Kidney tubule cell (primary cell): ENCODE measurements around the gene PSENEN.
A peak's percentile ranks its signal among the peaks of the same experiment; 100 is the strongest.
"Not testable (repeated sequence)": the region's sequence is repeated elsewhere in the genome, so short reads cannot be mapped to it uniquely, and the experiment has no call there.

Experiments
- DNase-seq: peaks from one replicate; pipeline ENCODE4 v3.0.0-alpha.2; 2018; ENCODE audit warnings: low spot score

The PSENEN gene

DNA sequence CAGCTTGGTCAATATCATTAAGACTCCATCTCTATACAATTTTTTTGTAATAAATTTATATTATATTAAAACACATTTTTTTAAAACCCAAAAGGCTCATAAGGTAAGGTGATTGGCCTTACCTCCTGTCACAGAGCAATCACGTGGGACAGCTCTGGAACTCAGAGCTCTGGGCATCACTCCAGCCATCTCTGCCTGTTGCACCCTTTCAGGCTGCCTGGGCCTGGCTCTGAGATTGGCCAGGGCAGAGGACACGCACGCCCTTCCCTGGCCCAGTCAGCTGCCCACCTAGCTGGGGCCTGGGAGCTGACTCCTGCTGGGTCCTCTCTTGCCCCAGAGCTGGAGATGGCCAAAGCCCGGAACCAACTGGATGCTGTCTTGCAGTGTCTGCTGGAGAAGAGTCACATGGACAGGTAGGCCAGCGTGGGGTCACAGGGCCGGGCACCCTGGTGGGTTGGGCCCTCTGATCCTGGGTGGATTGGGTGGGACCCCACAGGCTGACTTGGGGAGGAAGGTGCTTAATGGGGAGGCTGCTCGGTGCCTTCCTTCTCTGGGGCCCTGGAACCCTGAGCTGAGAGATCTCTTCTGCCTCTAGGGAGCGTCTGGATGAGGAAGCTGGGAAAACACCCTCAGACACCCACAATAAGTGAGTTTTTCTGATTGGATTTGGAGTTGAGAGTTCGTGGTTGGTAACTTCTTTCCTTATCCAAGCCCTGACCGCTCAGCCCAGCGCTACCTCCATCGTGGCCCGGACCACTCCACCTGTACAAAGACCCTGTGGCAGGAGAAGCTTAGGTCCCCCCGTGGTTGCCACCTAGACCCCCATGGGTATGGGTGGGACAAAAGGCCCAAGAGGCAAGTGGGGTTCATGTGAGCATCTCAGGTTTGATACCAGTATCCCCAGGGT, 6.6 kb downstream of the PSENEN start:
- no peak for DNase-seq

DNA sequence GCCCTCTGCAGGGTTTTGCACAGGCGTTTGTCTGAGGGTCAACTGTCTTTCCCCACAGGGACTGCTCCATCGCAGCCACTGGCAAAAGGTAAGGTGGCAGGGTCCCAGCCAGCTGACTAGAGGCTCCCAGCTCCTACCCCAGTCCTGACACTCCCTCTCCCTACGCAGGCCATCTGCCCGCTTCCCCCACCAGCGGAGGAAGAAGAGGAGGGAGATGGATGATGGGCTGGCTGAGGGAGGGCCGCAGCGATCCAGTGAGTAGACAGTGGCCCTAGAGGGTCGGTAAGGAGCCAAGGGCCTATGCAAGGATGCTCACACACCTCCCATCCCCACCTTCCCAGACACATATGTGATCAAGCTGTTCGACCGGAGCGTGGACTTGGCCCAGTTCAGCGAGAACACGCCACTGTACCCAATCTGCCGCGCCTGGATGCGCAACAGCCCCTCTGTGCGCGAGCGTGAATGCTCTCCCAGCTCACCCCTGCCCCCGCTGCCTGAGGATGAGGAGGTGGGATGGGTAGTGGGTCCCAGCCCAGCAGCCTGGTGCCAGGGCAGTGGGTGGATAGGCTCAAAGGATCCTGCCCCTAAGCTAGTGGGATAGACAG, 7.4 kb downstream of the PSENEN start:
- DNase-seq: no peak

DNA sequence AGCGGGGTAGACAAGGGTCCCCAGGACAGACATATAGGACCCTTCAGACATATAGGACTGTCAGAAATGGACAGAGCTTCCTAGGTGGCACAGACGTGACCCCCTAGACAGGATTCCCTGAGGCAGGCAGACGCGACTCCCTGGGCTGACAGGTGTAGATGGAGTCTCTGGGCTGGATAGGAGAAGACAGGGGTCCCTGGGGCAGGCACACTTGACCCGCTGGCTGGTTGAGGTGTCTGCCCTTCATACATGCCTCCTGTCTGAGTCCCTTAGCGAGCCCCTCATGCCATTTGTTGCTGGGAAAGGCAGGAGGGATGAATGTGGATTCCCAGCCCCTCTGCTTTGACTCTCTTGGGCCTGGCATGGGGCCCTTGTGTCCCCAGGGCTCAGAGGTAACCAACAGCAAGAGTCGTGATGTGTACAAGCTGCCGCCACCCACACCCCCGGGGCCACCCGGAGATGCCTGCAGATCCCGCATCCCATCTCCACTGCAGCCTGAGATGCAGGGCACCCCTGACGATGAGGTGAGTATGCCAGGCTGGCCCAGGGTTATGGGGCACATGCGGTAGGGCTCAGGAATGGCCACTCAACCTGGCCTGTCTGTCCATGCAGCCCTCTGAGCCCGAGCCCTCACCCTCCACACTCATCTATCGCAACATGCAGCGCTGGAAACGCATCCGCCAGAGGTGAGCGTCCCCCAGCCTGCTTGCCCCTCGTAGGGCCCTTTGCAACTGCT, 8.4 kb downstream of the PSENEN start:
- no peak for DNase-seq

DNA sequence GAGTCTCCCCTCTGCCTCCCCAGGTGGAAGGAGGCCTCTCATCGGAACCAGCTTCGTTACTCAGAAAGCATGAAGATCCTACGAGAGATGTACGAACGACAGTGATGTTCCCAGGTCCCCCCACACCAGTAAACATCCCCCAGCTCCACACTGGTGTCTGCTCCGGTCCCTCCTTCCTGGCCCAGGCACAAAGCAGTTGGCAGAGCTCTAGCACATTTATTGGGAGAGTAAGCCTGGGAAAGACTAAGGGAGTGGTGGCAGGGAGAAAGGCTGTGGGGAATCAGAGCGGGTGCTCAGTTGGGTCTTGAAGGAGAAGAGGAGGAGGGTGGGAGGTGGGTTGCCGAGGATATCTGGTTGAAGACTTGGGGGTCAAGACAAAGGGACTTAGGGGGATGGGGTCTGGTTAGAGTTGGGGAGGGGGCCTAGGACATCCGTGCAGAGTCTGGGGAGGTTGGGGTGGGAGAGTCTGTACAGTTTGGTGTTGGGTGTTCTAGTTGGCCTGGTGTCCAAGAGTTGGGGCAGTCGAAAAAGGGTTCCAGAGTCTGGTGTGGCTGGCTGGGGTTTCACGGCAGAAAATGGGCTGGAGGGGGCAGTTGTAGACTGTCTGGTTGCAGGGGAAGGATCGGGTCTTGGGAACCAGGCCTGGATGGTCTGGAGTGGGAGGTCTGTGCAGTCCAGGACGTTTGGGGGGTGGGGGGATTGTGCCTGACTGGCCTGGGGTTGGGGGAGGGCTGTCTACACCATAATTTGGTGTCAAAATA, 9.1 kb downstream of the PSENEN start:
- DNase-seq: no peak

DNA sequence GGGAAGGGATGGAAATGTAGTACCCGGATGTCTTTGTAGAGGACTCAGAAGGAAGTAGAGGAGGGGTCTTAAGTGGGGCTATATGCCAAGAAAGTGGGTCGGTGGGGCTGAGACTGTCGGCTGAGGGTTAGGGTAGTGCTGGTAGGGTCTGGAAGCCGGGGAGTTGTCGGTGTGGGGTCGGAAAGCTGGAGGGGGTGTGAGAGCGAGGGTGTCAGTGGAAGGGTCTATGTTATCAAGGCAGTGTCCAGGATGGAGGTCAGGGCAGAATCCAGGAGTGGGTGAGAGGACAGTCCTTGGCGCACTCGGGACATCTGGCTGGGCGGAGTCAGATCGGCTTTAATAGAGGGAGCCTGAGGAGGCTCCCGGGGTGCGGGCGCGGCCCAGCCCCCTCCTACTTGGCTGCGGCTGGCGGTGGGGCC, 9.7 kb downstream of the PSENEN start:
- DNase-seq: no peak

DNA sequence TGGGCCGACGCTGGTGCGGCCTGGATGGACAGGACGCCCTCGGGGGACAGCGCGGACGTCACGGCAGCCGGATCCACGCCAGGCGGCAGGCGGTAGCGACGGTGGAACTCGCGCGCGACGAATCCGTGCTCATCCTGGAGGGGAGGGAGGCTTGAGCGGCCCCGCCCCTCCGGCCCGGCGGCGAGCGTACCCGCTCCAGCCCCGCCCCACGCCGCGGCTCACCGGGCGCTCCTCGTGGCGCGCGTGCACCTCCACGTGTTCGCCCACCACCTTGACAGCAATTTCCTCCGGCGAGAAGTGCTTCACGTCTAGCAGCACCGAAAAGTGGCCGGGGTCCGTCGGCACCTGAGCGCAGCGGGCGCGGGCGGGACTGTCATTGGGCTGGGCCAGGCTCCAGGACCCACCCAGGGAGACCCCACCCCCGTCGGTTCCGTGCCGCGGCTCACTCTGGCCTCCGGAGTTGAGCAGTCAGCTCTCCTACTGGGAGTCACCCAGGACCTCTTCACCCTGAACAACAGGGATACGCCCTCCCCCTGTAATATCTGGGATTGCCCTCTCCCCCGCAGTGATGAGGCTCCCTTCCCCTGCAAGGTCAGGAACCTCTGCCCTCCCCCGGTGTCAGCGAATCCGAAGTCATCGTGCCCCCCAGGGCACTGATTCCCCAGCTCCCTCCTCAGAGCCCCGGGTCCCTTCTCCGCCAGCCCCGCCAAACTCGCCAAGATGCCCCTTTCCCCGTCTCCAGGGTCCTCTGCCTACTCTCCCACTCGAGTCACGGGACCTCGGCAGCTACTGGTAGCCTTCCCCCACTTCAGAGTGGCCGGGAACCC, 10.3 kb downstream of the PSENEN start:
- no peak for DNase-seq

DNA sequence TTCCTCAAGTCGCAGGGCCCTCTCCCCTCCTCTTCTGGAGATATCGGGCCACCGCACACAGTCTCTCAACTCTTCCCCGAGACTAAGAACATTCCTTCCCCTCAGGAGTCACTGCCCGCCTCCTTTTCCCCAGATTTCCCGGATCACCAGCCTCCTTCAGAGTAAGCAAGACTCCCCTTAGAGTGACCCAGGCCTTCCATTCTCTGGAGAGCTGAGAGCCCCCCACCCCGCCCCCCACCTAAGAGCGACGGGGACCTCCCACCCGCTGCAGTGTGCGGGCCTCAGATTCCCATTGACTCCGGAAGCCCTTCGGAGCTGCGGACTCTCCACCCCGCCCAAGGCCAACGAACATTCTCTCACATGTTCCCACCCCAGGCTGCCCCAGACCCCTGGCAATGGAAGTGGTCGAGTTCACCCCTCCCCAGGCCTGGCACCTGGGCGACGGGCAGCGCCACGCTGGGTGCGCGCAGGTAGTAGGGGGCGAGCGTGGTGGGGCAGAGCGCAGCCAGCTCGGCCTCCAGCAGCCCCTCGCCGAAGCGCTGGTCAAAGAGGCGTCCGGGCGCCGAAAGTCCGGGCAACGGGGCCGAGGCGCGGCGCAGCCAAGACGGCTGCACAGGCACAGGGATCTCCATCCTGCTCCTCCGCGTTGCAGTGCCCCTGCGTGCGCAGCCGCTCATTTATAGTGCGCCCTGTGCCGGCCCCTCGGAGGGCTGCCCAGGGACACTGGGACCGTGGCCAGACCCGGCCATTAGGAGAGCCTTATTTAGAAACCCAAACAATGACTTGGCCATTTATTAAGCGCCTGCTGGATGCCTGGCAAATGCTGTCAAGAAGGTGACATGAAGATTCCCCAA, 11.2 kb downstream of the PSENEN start, which contains the start of gene HSPB6:
HSPB6 (minus strand) TSS at position 653 of the 854 bp plus-strand sequence; CDS start at position 632, 21 bp downstream.
- no peak for DNase-seq

DNA sequence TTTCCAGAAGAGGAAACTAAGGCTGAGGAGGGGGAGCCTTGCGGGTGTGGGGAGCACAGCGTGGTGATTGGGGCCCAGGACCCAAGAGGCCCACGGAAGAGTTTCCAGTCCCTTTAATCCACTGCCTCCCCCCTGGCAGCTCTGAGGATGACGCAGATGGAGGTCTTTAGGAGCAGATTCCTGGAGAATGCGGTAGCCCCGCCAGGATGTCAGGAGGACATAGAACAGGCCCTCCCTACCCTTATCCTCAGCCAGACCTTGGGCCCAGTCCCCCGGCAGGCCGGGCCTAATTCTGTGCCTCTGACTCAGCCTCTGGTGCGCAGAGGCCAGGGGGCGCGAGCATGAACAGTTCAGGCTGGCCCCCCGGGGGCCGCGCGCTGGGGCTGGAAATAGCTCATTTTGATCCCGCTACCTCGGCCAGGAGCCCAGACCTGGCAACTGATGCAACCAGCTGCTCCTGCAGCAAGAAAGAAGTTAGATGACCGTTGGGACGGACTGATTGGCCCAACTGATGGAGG, 11.8 kb downstream of the PSENEN start:
- DNase-seq: peak; percentile 67

DNA sequence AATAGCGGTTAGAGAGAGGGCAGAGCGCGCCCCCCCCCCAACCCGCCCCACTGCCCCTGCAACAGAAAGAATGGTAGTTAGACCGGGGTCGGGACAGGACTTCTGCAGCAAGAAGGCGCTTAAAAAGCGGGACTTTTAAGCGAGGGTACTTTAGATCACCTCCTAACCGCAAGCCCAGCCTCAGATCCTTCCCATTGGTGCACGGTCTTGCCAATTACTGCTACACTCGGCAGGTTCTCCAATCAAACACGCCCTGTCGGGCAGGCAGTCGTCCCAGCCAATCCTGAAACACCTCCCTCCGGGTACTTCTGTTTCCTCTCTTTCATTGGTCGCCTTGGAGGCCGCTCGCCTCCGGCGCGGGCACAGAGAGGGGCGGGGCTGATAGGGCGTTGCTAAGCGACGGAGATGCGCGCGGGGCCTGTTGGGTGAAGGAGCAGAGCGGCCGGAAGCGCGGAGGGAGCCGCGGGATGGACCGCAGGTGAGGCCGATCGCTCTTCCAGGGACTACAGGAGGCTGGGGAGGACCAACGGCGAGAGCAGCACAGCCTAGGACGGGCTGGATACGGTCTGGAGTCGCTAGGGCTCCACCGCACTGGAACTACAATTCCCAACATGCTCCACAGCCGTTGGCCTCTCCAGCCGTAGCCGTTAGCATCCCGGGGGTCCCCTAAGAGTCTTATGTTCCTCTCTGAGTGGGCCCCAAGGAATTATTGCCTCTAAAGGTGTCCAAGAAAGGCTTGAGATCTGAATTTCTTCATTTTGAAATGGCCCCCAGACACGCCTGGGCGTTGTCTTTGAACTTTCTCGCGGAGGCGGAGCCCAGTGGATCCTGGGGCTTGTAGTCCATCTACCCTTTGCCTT, 12.5 kb downstream of the PSENEN start, which contains the start of gene PROSER3:
PROSER3 (plus strand) TSS at position 428 of the 860 bp plus-strand sequence; CDS start at position 468, 40 bp downstream.
- DNase-seq: peak; percentile 100

DNA sequence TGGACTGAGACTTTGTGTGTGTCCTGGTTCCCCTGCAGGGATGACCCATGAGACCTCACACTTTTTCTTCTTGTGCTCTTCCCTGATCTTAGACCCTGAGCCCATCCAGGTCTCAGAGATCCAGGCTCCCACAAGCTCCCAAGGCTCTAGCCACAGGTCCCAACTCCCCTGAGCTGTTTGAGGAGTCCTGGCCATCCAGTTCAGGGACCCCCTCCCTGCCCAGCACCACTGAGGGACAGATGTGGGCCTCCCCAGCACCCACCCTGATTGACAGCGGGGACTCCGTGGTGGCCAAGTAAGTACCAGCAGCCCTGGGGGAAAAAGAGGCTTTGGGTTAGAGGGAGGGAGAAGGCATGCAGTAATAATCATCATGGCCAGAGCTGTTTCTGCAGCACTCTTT, 14.2 kb downstream of the PSENEN start:
- DNase-seq: no peak

DNA sequence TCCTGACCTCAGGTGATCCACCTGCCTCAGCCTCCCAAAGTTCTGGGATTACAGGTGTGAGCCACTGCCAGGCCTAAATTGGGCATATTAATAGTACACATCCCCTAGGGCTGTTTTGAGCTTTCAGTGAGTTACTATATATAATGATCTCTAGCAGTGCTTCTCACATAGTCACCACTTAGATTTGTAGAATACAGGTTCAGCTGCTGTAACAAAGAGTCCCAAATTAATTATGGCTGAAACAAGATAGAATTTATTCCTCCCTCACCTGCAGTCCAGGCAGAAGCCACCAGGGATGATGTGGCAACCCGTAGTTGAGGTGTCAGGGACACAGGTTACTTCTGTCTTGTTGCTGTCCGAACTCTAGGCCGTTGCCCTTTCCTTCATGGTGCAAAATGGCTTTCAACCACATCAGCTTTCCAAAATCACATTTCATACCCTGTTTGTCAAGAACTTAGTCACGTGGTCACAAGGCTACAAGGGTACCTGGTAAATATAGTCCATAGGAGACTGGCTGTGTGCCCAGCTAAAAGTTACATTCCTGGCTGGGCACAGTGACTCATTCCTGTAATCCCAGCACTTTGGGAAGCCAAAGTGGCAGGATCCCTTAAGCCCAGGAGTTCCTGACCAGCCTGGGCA, 15.4 kb downstream of the PSENEN start:
- DNase-seq: peak; percentile 61

DNA sequence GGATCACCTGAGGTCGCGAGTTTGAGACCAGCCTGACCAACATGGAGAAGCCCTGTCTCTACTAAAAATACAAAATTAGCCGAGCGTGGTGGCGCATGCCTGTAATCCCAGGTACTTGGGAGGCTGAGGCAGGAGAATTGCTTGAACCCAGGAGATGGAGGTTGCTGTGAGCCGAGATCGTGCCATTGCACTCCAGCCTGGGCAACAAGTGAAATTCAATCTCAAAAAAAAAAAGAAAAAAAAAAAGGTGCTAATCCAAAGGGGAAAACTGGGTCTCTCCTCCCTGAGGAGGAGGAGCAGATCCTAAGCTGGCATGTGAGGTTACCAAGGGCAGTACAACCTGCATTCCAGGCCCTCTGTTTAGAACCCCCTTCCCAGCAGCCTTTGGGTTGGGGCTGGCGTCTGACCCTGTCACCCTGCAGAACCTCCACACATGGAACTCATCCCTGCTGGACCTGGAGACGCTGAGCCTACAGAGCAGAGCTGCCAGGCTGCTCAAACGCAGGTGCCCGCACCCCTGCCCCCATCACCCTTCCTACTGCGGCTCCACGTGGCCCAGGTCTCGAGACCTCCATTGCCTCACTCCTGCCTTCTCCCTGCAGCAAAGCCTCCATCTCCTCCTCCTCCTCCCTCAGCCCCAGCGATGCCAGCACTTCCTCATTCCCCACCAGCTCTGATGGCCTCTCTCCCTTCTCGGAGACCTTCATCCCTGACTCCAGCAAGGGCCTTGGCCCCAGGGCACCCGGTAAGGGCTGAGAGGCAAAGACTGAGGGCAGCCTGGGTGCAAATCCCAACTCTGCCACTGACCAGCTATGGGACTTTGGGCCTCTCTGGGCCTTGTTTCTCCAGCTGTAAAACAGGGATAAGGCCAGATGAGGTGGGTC, 19.2 kb downstream of the PSENEN start:
- DNase-seq: no peak

DNA sequence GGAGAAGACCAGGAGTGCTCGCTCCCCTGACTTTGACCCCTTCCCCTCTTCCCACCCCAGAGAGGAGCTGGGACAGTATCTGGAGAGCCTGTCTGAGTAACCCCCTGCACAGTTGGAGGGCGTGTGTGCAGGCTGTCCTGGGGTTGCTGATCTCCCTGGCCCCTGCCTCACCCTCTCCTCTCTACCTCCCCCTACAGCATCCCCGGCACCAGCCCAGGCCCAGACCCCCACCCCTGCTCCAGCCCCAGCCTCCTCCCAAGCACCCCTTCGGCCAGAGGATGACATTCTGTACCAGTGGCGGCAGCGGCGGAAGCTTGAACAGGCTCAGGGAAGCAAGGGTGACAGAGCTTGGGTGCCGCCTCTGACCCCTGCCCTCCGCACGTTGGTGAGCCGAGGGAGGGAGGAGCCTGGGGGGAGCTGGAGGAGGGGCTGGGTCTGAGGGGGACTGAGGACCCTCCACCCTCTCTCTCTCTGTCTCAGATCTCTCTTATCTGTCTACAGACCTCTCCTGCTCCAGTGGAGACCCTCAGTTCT, 21.2 kb downstream of the PSENEN start:
- no peak for DNase-seq

DNA sequence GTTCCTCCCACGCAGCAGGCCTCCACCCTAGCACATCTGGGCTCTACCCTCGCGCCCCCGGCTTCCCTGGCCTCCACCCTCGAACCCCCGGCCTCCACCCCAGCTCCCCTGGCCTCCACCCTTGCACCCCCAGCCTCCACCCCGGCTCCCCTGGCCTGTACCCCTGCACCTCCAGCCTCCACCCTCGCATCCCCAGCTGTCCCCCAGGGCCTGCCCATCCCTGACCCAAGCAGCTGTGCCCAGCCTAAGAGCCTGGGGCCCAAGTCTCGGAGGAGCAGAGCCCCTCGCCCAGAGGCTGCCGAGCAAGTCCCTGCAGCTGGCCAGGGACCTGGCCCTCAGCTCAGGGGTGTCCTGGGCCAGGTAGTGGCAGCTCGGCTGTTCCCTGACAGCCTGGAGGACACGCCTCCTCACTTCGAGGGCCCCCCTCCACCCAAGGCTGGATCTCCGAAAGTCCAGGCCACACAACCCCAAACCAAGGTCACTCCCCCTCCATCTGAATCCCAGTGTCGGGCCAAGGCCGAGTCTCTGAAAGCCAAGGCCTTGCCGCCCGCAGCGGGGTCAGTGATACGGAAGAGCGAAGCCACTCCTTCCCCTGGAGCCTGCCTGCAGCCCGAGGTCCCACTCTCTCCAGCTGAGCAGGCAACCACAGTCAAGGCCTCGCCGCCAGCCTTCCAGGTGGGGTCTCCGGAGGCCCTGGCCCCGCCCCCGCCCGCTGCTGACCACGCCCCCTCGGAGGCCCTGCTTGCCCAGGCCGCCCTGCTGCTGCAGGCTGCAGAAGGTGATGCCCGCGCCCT, 22.0 kb downstream of the PSENEN start:
- peak; percentile 76 for DNase-seq

DNA sequence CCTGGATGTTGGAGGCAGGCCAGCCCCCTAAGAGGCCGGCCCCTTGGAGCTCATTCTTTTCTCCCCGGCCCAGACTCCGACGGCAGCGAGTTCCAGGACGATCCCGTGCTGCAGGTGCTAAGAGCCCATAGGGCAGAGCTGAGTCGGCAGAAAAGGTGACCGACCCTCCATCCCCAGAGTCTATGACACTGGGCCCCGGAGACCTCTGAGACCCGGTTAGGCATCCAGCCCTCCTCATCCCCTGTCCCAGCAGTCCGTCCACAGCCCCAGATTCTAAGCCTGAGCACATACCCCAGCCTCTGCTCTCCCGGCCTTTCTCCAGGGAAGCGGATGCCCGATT, 22.6 kb downstream of the PSENEN start:
- no peak for DNase-seq

DNA sequence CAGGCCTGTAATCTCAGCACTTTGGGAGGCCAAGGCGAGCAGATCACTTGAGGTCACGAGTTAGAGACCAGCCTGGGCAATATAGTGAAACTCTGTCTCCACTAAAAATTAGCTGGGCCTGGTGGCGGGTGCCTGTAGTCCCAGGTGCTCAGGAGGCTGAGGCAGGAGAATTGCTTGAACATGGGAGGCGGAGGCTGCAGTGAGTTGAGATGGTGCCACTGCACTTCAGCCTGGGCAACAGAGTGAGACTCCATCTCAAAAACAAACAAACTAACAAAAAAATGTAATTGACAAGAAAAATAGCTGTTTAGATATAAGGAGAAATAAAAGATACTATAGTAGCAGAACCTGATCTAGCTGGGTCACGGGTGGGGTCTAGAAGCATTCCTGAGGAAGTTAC, 26.9 kb downstream of the PSENEN start:
- DNase-seq: not testable (repeated sequence)
